Measurements from ENCODE around the gene CDYL2.

DNA sequence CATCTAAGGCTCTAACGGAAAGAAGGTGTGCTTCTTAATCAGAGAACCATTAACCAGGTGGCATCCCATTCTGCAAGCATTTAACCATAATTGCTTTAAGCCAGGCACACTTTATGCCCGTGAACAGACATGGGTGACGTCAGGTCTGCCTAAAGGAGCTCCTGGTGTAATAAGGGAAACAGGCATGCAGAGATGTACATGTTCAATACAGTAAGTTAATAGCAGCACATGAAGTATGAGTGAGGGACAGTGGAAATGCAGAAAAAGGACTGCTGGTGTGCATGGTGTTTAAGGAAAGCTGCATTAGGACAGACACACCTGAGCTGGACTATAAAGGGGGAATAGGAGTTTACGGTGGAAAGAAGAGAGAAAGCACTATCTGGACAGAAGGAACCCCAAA is 245.0 kb downstream of the CDYL2 start:
- TF ChIP-seq, protein P1, sequence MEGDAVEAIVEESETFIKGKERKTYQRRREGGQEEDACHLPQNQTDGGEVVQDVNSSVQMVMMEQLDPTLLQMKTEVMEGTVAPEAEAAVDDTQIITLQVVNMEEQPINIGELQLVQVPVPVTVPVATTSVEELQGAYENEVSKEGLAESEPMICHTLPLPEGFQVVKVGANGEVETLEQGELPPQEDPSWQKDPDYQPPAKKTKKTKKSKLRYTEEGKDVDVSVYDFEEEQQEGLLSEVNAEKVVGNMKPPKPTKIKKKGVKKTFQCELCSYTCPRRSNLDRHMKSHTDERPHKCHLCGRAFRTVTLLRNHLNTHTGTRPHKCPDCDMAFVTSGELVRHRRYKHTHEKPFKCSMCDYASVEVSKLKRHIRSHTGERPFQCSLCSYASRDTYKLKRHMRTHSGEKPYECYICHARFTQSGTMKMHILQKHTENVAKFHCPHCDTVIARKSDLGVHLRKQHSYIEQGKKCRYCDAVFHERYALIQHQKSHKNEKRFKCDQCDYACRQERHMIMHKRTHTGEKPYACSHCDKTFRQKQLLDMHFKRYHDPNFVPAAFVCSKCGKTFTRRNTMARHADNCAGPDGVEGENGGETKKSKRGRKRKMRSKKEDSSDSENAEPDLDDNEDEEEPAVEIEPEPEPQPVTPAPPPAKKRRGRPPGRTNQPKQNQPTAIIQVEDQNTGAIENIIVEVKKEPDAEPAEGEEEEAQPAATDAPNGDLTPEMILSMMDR (IDR thresholded peaks at IDR 0.05): no peak
- no peak for TF ChIP-seq ZFX (IDR thresholded peaks at IDR 0.05; ENCODE audit: borderline replicate concordance)

Measured in 22Rv1 (cell line).